HG03159 (cell line): ENCODE data around the gene OXA1L.
"Not testable (repeated sequence)": the region's sequence is repeated elsewhere in the genome, so short reads cannot be mapped to it uniquely, and the experiment has no call there.

Source experiments
- ATAC-seq: cut with Tn5 transposase; IDR thresholded peaks from one replicate; pipeline ENCODE4 v1.9.1; 2021; ENCODE audit warnings: mild to moderate bottlenecking, moderate library complexity; ENCODE audit not compliant: unreplicated experiment

The OXA1L gene

DNA sequence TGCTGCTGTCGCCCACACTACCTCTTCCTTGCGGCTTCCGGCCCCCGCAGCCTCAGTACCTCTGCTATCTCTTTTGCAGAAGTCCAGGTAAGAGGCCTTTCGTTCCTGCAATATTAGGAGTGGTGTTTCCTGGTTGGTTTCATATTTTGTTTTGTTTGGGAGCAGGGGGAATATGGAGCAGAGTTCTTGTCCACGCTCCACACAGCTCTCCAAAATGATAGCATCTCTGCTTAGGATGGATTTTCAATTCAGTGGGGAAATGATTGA lies 768 bp downstream of the OXA1L start:
- ATAC-seq = no peak

GRCh38 chr14:22768947-22769346 lies 2.5 kb downstream of the OXA1L start:
- ATAC-seq = no peak

DNA sequence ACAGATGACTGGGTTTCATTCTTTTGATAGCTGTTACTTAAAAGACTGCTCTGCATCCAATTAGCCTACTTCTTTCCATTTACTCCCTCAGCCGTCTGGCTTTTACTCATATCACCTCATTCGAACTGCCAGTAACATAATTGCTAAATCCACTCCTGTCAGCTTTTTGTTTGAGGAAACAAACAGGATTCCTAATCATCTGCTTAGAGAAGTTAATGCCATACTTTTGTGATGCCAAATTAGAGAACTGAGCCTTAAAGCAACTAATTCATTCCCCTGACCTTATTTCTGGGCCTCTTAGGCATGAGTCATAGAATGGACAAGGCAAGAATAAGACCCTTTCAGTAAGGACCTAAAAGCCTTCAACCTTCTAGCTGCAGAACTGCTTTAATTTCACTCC lies 2.9 kb downstream of the OXA1L start:
- ATAC-seq = no peak

DNA sequence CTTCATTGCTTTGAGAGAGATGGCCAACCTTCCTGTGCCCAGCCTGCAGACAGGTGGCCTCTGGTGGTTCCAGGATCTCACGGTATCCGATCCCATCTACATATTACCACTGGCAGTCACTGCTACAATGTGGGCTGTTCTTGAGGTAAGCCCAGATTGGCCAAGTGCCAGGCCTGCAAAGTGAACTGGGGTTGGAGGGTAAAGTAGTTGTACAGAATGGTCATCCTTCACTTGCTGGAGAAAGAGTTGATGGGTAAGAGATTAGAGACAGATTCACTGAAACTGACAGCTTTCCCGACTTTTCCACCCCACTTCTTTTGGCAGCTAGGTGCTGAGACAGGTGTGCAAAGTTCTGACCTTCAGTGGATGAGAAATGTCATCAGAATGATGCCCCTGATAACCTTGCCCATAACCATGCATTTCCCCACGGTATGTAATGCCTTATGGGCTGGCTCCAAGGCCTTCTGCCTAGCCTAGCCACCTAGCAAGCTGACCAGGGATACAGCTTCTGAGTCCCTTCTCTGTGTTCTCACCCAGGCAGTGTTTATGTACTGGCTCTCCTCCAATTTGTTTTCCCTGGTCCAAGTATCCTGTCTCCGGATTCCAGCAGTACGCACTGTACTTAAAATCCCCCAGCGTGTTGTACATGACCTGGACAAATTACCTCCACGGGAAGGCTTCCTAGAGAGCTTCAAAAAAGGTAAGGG lies 4.1 kb downstream of the OXA1L start:
- ATAC-seq = no peak

GRCh38 chr14:22772725-22773124 lies 6.2 kb downstream of the OXA1L start:
- ATAC-seq = no peak

DNA sequence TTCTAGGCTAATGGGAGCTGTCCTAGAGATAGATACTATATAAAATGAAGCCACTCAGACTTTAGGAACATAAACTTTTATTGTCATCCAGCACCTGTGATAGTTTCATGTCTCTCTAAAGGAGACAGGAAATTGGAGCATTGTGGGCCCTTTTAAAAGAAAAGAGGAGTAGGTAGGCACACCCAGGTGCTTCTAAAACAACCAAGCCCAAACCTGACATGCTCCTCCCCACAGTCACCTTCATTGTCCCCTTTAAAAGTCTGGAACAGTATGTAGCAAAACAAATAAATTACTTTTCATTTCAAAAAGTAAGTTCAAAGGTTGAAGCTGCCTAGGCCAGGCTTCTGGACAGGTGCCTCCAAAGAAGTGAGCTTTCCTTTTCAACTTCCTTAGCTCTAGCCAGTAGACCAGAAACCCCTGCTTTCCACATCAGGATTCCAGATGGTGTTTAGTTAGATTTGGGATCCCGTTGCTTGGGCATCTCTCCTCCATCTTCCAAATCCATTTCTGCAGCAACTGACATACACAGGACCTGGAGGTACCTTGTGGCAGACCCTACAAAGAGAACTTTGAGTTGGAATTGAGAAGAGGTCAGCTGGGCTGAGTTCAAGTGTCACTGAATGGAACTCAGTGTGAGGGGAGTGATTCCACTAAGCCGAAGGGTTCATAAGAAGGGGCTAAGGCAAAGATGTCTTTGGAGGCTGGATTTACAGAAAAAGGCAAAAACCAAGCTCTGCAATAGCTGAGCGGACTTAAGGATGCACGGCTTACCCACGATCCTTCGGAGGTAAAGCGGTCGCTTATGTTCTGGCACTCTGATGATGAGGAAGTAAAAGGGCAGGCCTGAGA lies 6.9 kb downstream of the OXA1L start:
- ATAC-seq = no peak

GRCh38 chr14:22774011-22774706 lies 7.7 kb downstream of the OXA1L start:
- ATAC-seq = no peak

DNA sequence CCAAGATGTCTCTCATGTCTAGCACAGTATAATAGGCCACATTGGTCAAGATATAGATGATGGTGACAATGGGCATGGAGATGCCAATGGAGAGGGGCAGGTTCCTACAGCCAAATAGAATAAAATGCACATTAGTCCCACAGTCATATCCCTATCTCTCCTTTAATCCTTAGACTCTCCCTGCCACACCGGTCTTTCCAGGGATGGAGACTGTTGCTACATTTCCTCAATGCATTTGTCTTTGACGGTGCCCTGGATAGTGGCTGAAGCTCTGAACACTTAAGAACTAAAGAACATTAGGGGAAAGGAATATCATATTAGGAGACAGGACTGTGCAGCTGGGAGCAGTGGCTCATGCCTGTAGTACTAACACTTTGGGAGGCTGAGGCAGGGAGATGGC lies 9.7 kb downstream of the OXA1L start:
- no peak for ATAC-seq

- not testable (repeated sequence) for ATAC-seq
Measured at GRCh38 chr14:22776849-22777248, 10.4 kb downstream of the OXA1L start.

- ATAC-seq = no peak
Measured at GRCh38 chr14:22778084-22778483, 11.6 kb downstream of the OXA1L start.

GRCh38 chr14:22780105-22780679 lies 13.7 kb downstream of the OXA1L start:
- no peak for ATAC-seq

DNA sequence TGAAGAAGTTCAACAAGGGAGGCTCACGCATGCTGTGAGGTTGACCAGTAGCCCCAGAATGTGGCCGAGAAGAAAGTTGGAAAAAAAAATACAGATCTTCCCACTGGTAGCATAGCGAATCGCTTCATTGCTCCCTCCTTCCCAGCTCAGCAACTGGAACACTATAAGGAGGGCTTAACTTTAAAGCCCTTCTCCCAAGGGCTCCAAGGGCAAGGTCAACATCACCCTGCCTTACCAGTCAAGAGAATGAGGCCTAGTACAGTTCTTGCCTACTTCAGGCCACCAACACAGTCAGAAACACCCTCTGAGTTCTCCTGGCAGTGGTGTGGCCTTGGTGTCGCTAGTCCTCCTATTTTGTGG lies 14.4 kb downstream of the OXA1L start:
- ATAC-seq = no peak

- no peak for ATAC-seq
Measured at GRCh38 chr14:22781301-22781991, 15.0 kb downstream of the OXA1L start.

DNA sequence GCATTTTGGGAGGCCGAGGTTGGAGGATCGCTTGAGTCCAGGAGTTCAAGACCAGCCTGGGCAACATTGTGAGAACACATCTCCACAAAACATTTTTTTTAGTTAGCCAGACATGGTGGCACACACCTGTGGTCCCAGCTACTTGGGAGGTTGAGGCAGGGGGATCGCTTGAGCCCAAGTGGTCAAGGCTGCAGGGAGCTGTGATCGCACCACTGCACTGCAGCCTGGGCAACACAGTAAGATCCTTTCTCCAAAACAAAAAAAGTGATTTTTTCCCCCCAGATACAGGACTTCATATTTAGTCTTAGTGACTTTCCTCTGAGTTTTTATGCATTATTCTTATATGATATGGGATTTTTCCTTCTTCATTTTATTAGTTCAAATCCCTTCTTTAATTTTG lies 20.2 kb downstream of the OXA1L start:
- no peak for ATAC-seq

DNA sequence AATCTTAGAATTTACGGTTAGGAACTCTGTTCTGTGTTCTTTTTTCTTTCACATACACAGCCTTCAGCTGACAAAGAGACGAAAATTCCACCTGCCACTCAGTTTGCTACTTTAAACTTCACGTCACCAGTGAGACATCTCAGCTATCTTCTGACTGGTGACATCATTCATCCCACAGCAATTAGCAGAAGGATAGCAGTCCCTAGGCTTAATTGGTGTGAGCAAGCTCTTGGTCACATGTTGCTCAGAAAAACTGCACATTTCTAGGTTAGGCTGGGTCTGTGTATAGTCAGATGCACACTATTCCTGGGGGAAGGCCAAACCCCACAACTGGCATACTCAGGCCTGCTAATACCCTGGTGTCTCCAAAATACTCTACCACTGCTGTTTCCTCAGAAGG lies 24.8 kb downstream of the OXA1L start:
- no peak for ATAC-seq

- ATAC-seq = no peak
Measured at GRCh38 chr14:22792158-22792557, 25.7 kb downstream of the OXA1L start.

DNA sequence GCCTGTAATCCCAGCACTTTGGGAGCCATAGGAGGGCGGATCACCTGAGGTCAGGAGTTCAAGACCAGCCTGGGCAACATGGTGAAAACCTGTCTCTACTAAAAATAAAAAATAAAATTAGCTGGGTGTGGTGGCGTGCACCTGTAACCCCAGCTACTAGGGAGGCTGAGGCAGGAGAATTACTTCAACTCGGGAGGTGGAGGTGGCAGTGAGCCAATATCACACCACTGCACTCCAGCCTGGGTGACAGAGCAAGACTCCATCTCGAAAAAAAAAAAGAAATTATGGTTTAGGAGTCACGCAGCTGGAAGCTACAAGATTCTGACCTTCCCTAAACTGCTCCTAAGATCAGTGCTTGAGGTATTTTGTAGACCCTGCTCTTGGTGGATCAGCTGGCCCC lies 27.1 kb downstream of the OXA1L start:
- ATAC-seq = not testable (repeated sequence)

GRCh38 chr14:22793976-22794375 lies 27.5 kb downstream of the OXA1L start:
- no peak for ATAC-seq

- no peak for ATAC-seq
Measured at GRCh38 chr14:22794551-22794951, 28.1 kb downstream of the OXA1L start.

DNA sequence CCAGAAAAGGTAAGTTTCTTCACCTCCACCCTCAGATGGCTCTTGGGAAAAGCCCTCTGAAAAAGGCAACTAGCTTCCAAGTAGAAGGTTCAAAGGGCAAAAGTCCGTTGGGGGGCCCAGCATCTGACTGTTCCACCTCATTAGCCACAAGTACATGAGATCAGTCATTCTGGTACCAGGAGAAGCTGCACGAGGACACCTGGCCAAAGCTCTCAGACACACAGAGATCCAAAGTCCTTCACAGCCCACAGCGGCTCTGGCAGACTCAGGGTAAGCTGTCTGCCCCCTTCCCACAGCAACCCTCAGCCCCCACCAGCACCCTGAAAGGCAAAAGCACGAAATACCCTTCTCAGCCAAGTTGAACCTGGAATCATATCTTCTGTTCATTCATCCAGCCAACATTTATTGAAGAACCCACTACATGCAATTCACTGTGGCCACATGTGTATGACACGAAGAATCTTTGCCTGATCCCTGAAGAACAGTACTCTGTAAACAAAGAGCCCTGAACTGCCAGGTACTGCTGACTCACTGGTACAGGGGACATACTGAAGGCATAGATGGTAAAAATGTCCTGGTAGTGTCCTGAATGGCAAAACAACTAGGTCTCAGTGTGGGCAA lies 29.7 kb downstream of the OXA1L start:
- ATAC-seq = peak; percentile 53
